Heart left ventricle (tissue), 16 donors: ENCODE measurements around the gene GRM1. TPM values are rescaled to one million over a fixed set of nuclear protein-coding genes. Genes with fewer than 3 reads are reported as not detected.
A peak's percentile ranks its signal among the peaks of the same experiment; 100 is the strongest.

Experiments used
- ATAC-seq, 4 donors: fragments of 200-7000 bp; cut with Tn5 transposase; one replicate each; pipeline ENCODE4 v1.9.1; 2020 to 2022; ENCODE audit warnings: moderate library complexity in 4 of 4, mild to moderate bottlenecking in 3 of 4, moderate number of reproducible peaks in 1 of 4
- DNase-seq, 5 donors: peaks; one replicate each; pipeline ENCODE4 v3.0.0-alpha.2; 2020
- H3K27ac ChIP-seq, 12 donors: fragments of 200-600 bp; sonication (generic) in 4 of 12; one replicate each; pipeline versions ENCODE4 v1.5.0 to v1.8.0; 2016 to 2022; ENCODE audit warnings: mild to moderate bottlenecking in 2 of 12
- H3K27me3 ChIP-seq, 9 donors: fragments of 200-600 bp; sonication (generic) in 2 of 9; one replicate each; pipeline versions ENCODE4 v1.5.1 to v1.8.0; 2016 to 2022; ENCODE audit warnings: mild to moderate bottlenecking in 3 of 9
- H3K36me3 ChIP-seq, 9 donors: fragments of 200-600 bp; sonication (generic) in 2 of 9; one replicate each; pipeline versions ENCODE4 v1.5.0 to v1.8.0; 2018 to 2022; ENCODE audit warnings: mild to moderate bottlenecking in 2 of 9
- H3K4me1 ChIP-seq, 12 donors: fragments of 200-600 bp; sonication (generic) in 4 of 12; one replicate each; pipeline versions ENCODE4 v1.5.0 to v1.8.0; 2016 to 2022; ENCODE audit warnings: mild to moderate bottlenecking in 3 of 12
- H3K4me3 ChIP-seq, 12 donors: fragments of 200-600 bp; sonication (generic) in 4 of 12; one replicate each; pipeline versions ENCODE4 v1.5.0 to v1.8.0; 2017 to 2022; ENCODE audit warnings: mild to moderate bottlenecking in 9 of 12, moderate library complexity in 4 of 12
- H3K9me3 ChIP-seq, 12 donors: fragments of 200-600 bp; sonication (generic) in 4 of 12; one replicate each; pipeline versions ENCODE4 v1.5.0 to v1.8.0; 2016 to 2022; ENCODE audit warnings: mild to moderate bottlenecking in 1 of 12
- CTCF ChIP-seq, 12 donors: fragments of 200-600 bp; sonication (generic) in 4 of 12; IDR thresholded peaks; one replicate each; pipeline versions ENCODE4 v1.5.0 to v1.8.0; 2018 to 2022; ENCODE audit warnings: antibody characterized with exemption in 12 of 12, mild to moderate bottlenecking in 5 of 12
- POLR2A ChIP-seq, 2 donors: fragments of 450-650 bp; IDR thresholded peaks; one replicate each; pipeline ENCODE4 v1.6.1; 2017; ENCODE audit warnings: antibody characterized with exemption in 2 of 2, mild to moderate bottlenecking in 2 of 2, moderate library complexity in 2 of 2
- WGBS, 4 donors: extraction: QIAGEN DNeasy Blood & Tissue Kit in 2 of 4; methylation state at CpG; one replicate each; pipeline versions ENCODE4 v1.1.5 to v1.1.7; 2013 to 2018; 5-methylcytosine and 5-hydroxymethylcytosine counted together
- intact Hi-C, 10 donors: fragments of 100-400 bp; cut with DNase I; formaldehyde crosslinking; loops; one replicate each; pipeline versions ENCODE4 v1.11.1 to v1.14.2; 2022
- polyA plus RNA-seq, 2 donors: library from polyadenylated mRNA; stranded (reverse); fragments of 200-250 nt; gene quantifications; one replicate each; pipeline ENCODE4 v1.2.3, GENCODE V29; 2013
- total RNA-seq, 9 donors: library from RNA; depleted of rRNA in 2 of 9; stranded (reverse); fragments of >200 nt in 2 of 9; fragmentation: NEBNext Ultra II Directional in 3 of 9; extraction: Animal tissue kit (Norgen Biotek cat#: 25700) in 3 of 9; gene quantifications; one replicate each; pipeline versions ENCODE4 v1.1.0 to v1.2.4, GENCODE V29; 2016 to 2023
- donor health status: ischemic (EF 13 %, LVEDD 7.1; RV severe dilation, severe dysfunction).
- donor health status: healthy with polysubstance abuse.
- donor health status: DM: no; HTN: yes; CAD: no.
- donor health status: DM: no; HTN: no; CAD: no.
- donor health status: ischemic (EF 25% LVEDD 6.9; RV normal size, moderate dysfunction).
- donor health status: ischemic (EF 25% LVEDD 5.7; RV mildly dilated, moderate dysfunction).
- donor health status: healthy.
- donor health status: DM: yes; HTN: yes; CAD: no.
- donor health status: ischemic (EF 35%, LVEDD 5.7; RV mildly dilated, moderate dysfunction).
- donor health status: nonischemic (EF 11% LVEDD 7.7; RV severe dilation, severe dysfunction).
- donor health status: DM: yes; HTN: yes; CAD: no.
- donor health status: PGD.
- donor health status: ischemic (EF 29% LVEDD 5.4; RV normal size, mild dysfunction).
- donor health status: nonischemic (EF 23%, LVEDD 6.1; RV moderate dilation, normal function).

Gene GRM1
- total and polyA plus RNA-seq, 11 donors = 0.62 to 6.9 (median 4.7) TPM

- intact Hi-C loops = no loop called here
Measured at GRCh38 chr6:146367061-146367460, 338.2 kb downstream of the GRM1 start.

GRCh38 chr6:146369866-146370265, 341.0 kb downstream of the GRM1 start:
- no peak for ATAC-seq

More at GRCh38 chr6:146367061-146367460, 338.2 kb downstream of the GRM1 start:
- no peak for DNase-seq
- TF ChIP-seq CTCF (IDR thresholded peaks at IDR 0.05) (no peak), POLR2A (IDR thresholded peaks at IDR 0.05) (no peak)
- no peaks in the 10 kb centered on the region for H3K4me1 ChIP-seq
- no peak overlapping the region for H3K4me3 ChIP-seq
- H3K36me3 ChIP-seq = no peaks in the 10 kb centered on the region
- no peaks in the 10 kb centered on the region for H3K27me3 ChIP-seq
- no peak for ATAC-seq
- H3K27ac ChIP-seq = no peak overlapping the region
- WGBS, 4 donors = 44 to 70% (median 64%) methylated on average over 1 of the region's 1 CpG
- peaks cover 0 to 26% (median 0%) of the 10 kb centered on the region in 12 donors for H3K9me3 ChIP-seq

GRCh38 chr6:146381486-146381885, 352.6 kb downstream of the GRM1 start:
- intact Hi-C loops = no loop called here
- TF ChIP-seq POLR2A (IDR thresholded peaks at IDR 0.05) = no peak
- TF ChIP-seq CTCF (IDR thresholded peaks at IDR 0.05) = peak in 1 of 12 donors; percentile 6
- Histone ChIP-seq H3K27me3 (no peaks in the 10 kb centered on the region), H3K36me3 (no peaks in the 10 kb centered on the region), H3K4me3 (no peak overlapping the region), H3K27ac (no peak overlapping the region), H3K9me3 (no peaks in the 10 kb centered on the region), H3K4me1 (peaks cover 0 to under 1% (median 0%) of the 10 kb centered on the region in 12 donors)
- no peak for DNase-seq
- ATAC-seq = no peak
- WGBS, 4 donors = 83 to 89% (median 84%) methylated on average over 3 of the region's 3 CpGs

More at GRCh38 chr6:146369866-146370265, 341.0 kb downstream of the GRM1 start:
- no peaks in the 10 kb centered on the region for H3K4me1 ChIP-seq
- 88 to 95% (median 91%) methylated on average over 1 of the region's 1 CpG for WGBS, 4 donors
- no peak overlapping the region for H3K27ac ChIP-seq
- no peak overlapping the region for H3K4me3 ChIP-seq
- H3K9me3 ChIP-seq = peaks cover 0 to 32% (median 0%) of the 10 kb centered on the region in 12 donors
- no peaks in the 10 kb centered on the region for H3K36me3 ChIP-seq
- intact Hi-C loops = no loop called here
- TF ChIP-seq POLR2A (IDR thresholded peaks at IDR 0.05) (no peak), CTCF (IDR thresholded peaks at IDR 0.05) (no peak)
- DNase-seq = no peak
- no peaks in the 10 kb centered on the region for H3K27me3 ChIP-seq

GRCh38 chr6:146388736-146389364, 360.0 kb downstream of the GRM1 start:
- WGBS, 4 donors = 66 to 79% (median 72%) methylated on average over 3 of the region's 3 CpGs
- DNase-seq = no peak
- Histone ChIP-seq H3K4me3 (no peak overlapping the region), H3K9me3 (peaks cover 0 to 2% (median 0%) of the 10 kb centered on the region in 12 donors), H3K4me1 (peaks cover 0 to 11% (median 0%) of the 10 kb centered on the region in 12 donors), H3K36me3 (no peaks in the 10 kb centered on the region), H3K27ac (no peak overlapping the region), H3K27me3 (no peaks in the 10 kb centered on the region)
- no peak for ATAC-seq
- intact Hi-C loops = no loop called here
- TF ChIP-seq POLR2A (IDR thresholded peaks at IDR 0.05) = no peak
- no peak for TF ChIP-seq CTCF (IDR thresholded peaks at IDR 0.05)
